ENCODE measurements around the gene HHAT.

Gene HHAT

GRCh38 chr1:210600421-210601159, 271.9 kb downstream of the HHAT start:
- no peak for DNase-seq (ENCODE audit: low read depth)

GRCh38 chr1:210603123-210603522, 274.4 kb downstream of the HHAT start:
- DNase-seq (ENCODE audit: low read depth), result no peak

GRCh38 chr1:210605099-210605498, 276.4 kb downstream of the HHAT start:
- no peak for DNase-seq (ENCODE audit: low read depth)

- DNase-seq (ENCODE audit: low read depth), result no peak
Measured at GRCh38 chr1:210607361-210607760, 278.7 kb downstream of the HHAT start.

- DNase-seq (ENCODE audit: low read depth), result no peak
Measured at GRCh38 chr1:210608767-210609166, 280.1 kb downstream of the HHAT start.

- DNase-seq (ENCODE audit: low read depth), result no peak
Measured at GRCh38 chr1:210616356-210616755, 287.7 kb downstream of the HHAT start.

- no peak for DNase-seq (ENCODE audit: low read depth)
Measured at GRCh38 chr1:210617293-210617692, 288.6 kb downstream of the HHAT start.

GRCh38 chr1:210618369-210618768, 289.7 kb downstream of the HHAT start:
- DNase-seq (ENCODE audit: low read depth), result no peak

- DNase-seq (ENCODE audit: low read depth), result no peak
Measured at GRCh38 chr1:210620867-210621488, 292.3 kb downstream of the HHAT start.

GRCh38 chr1:210621712-210622111, 293.0 kb downstream of the HHAT start:
- no peak for DNase-seq (ENCODE audit: low read depth)

GRCh38 chr1:210624722-210625121, 296.0 kb downstream of the HHAT start:
- no peak for DNase-seq (ENCODE audit: low read depth)

GRCh38 chr1:210625715-210626114, 297.0 kb downstream of the HHAT start:
- DNase-seq (ENCODE audit: low read depth), result no peak

GRCh38 chr1:210626341-210626740, 297.6 kb downstream of the HHAT start:
- no peak for DNase-seq (ENCODE audit: low read depth)

GRCh38 chr1:210627755-210628154, 299.1 kb downstream of the HHAT start:
- no peak for DNase-seq (ENCODE audit: low read depth)

- DNase-seq (ENCODE audit: low read depth), result no peak
Measured at GRCh38 chr1:210629276-210629675, 300.6 kb downstream of the HHAT start.

- no peak for DNase-seq (ENCODE audit: low read depth)
Measured at GRCh38 chr1:210631399-210631798, 302.7 kb downstream of the HHAT start.

GRCh38 chr1:210633140-210633539, 304.4 kb downstream of the HHAT start:
- no peak for DNase-seq (ENCODE audit: low read depth)

GRCh38 chr1:210633636-210634035, 304.9 kb downstream of the HHAT start:
- DNase-seq (ENCODE audit: low read depth), result no peak

- DNase-seq (ENCODE audit: low read depth), result no peak
Measured at GRCh38 chr1:210635108-210635507, 306.4 kb downstream of the HHAT start.

- DNase-seq (ENCODE audit: low read depth), result no peak
Measured at GRCh38 chr1:210641582-210641981, 312.9 kb downstream of the HHAT start.

- DNase-seq (ENCODE audit: low read depth), result no peak
Measured at GRCh38 chr1:210645582-210646257, 317.0 kb downstream of the HHAT start.

- DNase-seq (ENCODE audit: low read depth), result no peak
Measured at GRCh38 chr1:210646258-210646616, 317.5 kb downstream of the HHAT start.

All from activated T-cell treated with anti-CD3 and anti-CD28 coated beads for 24 hours (primary cell).